Esophagus muscularis mucosa (tissue), 3 donors: ENCODE results near the gene MSH3.
"Not testable (repeated sequence)": the region's sequence is repeated elsewhere in the genome, so short reads cannot be mapped to it uniquely, and the experiment has no call there.

ENCODE experiments used
- CTCF ChIP-seq, 3 experiments: fragments of 200-600 bp in 2 of 3; fragments of 450-650 bp in 1 of 3; sonication (generic) in 2 of 3; IDR thresholded peaks; one replicate each; pipeline ENCODE4 v1.5.1; 2017 to 2019; ENCODE audit warnings: antibody characterized with exemption in 3 of 3, mild to moderate bottlenecking in 2 of 3, moderate library complexity in 1 of 3
- POLR2A ChIP-seq: fragments of 450-650 bp; IDR thresholded peaks from one replicate; pipeline ENCODE4 v1.6.1; 2017; ENCODE audit warnings: antibody characterized with exemption, moderate library complexity, mild to moderate bottlenecking, low read depth
- POLR2AphosphoS5 ChIP-seq, 2 donors: sonication (generic); formaldehyde crosslinking; IDR thresholded peaks; one replicate each; pipeline ENCODE4 v1.6.1; 2017; ENCODE audit warnings: antibody characterized with exemption in 2 of 2

GRCh38 chr5:80846422-80846821 is 192.0 kb downstream of the MSH3 start:
- not testable (repeated sequence) for TF ChIP-seq POLR2A; POLR2AphosphoS5 (IDR thresholded peaks at IDR 0.05); CTCF (IDR thresholded peaks at IDR 0.05)
